GM18505 (cell line): ENCODE results near the gene KCNAB1.
A peak's percentile ranks its signal among the peaks of the same experiment; 100 is the strongest.
"Not testable (repeated sequence)": the region's sequence is repeated elsewhere in the genome, so short reads cannot be mapped to it uniquely, and the experiment has no call there.

ENCODE experiments used
- ATAC-seq: cut with Tn5 transposase; IDR thresholded peaks from one replicate; pipeline ENCODE4 v1.9.1; 2021; ENCODE audit not compliant: unreplicated experiment
- POLR2A ChIP-seq: IDR thresholded peaks from 4 replicates; pipeline ENCODE4 v1.6.1; 2011; ENCODE audit warnings: borderline replicate concordance; ENCODE audit not compliant: insufficient read depth, insufficient read length; ENCODE audit errors: extremely low read depth

KCNAB1 gene

DNA sequence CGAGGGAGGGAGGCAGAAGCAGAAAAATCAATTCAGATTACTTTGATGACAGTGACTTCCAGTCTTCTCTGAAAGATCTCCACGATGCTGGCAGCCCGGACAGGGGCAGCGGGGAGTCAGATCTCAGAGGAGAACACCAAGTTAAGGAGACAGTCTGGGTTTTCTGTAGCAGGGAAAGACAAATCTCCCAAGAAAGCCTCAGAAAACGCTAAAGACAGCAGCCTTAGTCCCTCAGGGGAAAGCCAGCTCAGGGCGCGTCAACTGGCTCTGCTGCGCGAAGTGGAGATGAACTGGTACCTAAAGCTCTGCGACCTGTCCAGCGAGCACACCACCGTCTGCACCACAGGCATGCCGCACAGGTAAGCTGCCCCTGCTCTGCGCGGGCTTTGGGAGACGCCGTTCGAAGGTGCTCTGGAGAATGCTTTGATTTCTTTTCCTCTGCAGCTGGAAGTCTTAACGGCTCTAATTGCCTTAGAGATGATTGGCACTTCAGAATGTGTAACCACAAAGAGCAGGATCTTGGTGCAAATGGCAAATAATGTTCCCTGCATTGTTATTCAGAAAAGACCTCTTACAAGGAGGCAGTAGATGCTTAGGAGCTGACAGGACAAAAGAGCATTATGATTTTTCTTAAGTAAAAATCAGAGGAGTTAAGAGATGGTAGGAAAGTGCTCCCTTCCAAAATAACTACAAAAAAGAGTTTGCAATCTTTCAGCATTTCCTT is at the start of gene KCNAB1:
Gene KCNAB1, plus strand, starts transcription at position 51 of the 724 bp plus-strand sequence.
- TF ChIP-seq POLR2A: no peak
- ATAC-seq: no peak

DNA sequence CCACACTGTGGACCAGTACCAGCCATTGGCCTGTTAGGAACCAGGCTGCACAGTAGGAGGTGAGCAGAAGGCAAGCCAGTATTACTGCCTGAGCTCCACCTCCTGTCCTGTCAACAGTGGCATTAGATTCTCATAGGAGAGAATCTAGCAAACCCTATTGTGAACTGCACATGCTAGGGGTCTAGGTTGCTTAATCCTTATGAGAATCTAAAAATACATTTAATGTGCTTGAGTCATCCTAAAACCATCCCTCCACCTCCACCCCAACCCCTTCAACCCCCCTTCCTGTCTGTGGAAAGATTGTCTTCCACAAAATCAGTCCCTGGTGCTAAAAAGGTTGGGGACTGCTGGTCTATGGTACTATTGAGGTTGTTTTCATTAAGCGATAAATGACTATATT is 49.3 kb upstream of the KCNAB1 start:
- no peak for TF ChIP-seq POLR2A
- no peak for ATAC-seq

DNA sequence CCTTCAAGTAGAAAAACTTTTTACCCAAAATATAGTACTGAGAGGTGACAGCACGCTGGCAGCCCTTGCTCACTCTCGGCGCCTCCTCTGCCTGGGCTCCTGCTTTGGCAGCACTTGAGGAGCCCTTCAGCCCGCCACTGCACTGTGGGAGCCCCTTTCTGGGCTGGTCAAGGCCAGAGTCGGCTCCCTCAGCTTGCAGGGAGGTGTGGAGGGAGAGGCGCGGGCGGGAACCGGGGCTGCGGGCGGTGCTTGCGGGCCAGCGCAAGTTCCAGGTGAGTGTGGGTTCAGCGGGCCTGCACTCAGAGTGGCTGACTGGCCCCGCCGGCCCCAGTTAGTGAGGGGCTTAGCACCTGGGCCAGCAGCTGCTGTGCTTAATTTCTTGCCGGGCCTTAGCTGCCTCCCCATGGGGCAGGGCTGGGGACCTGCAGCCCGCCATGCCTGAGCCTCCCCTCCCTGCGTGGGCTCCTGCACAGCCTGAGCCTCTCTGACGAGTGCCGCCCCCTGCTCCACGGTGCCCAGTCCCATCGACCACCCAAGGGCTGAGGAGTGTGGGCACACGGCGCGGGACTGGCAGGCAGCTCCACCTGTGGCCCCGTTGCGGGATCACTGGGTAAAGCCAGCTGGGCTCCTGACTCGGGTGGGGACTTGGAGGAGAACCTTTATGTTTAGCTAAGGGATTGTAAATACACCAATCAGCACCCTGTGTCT is 47.3 kb upstream of the KCNAB1 start:
- not testable (repeated sequence) for ATAC-seq

- no peak for ATAC-seq
- no peak for TF ChIP-seq POLR2A
Observed at GRCh38 chr3:156090126-156090525, 30.3 kb upstream of the KCNAB1 start.

- ATAC-seq: no peak
- TF ChIP-seq POLR2A: no peak
Observed at GRCh38 chr3:156093964-156094363, 26.4 kb upstream of the KCNAB1 start.

GRCh38 chr3:156094391-156094790 is 26.0 kb upstream of the KCNAB1 start:
- no peak for ATAC-seq
- TF ChIP-seq POLR2A: no peak

DNA sequence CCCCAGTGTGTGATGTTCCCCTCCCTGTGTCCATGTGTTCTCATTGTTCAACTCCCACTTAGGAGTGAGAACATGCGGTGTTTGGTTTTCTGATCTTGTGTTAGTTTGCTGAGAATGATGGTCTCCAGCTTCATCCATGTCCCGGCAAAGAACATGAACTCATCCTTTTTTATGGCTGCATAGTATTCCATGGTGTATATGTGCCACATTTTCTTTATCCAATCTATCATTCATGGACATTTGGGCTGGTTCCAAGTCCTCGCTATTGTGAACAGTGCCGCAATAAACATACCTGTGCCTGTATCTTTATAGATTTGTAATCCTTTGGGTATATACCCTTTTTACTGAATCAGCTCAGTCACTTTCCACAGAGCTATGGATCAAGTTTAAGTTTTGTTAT is 24.7 kb upstream of the KCNAB1 start:
- not testable (repeated sequence) for ATAC-seq

DNA sequence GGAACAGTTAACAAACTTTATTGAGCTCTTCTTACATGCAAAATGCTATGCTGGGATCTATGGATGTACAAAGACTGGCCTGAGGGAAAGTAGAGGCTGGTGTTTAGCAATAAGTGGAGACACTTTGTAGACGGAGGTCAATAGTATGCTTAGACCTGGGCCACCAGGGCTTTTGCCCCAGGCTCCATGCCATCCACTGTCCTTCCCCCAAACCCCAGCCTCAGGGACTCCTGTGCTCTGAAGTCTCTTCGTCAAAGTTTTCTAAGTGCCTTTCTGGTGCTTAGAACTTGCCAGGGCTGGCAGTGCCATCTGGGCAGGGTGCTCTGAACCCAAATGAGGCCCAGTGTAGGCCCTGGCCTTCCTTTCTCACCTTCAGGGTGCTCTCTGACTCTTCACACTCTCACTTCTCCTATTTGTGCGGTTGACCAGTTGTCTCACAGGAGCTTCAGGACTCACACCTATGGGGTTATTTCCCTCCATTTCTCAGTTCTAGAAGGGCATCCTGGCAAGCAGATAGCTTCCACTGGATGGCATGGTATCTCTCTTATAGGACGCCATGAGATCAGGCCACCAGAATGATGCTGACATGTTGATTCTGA is 21.8 kb upstream of the KCNAB1 start:
- no peak for TF ChIP-seq POLR2A
- peak; percentile 89 for ATAC-seq

GRCh38 chr3:156099348-156099747 is 21.0 kb upstream of the KCNAB1 start:
- not testable (repeated sequence) for ATAC-seq

GRCh38 chr3:156099984-156100383 is 20.4 kb upstream of the KCNAB1 start:
- ATAC-seq: not testable (repeated sequence)

- no peak for ATAC-seq
- no peak for TF ChIP-seq POLR2A
Observed at GRCh38 chr3:156102267-156102931, 18.0 kb upstream of the KCNAB1 start.

- no peak for TF ChIP-seq POLR2A
- no peak for ATAC-seq
Observed at GRCh38 chr3:156106721-156107373, 13.5 kb upstream of the KCNAB1 start.

DNA sequence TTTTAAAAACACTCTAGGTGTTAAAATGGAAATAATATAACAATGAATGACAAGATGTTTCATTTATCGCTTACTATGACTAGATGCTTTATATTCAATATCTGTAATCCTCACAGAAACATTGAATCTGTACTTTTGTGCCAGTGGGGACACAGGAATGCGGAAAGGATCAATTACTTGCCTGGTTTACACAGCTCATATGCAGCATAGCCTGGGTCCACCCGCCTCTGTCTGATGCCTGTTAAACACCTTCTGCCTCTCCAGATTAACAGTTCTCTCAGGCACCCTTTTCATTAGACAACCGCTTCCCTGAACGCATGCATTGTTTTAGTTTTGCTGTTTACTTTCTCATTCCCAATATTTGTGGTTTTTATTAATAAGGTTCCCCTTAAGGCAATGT is 12.9 kb upstream of the KCNAB1 start:
- ATAC-seq: no peak
- TF ChIP-seq POLR2A: no peak
